Measurements from ENCODE around the gene ARHGAP42.

ARHGAP42 gene

DNA sequence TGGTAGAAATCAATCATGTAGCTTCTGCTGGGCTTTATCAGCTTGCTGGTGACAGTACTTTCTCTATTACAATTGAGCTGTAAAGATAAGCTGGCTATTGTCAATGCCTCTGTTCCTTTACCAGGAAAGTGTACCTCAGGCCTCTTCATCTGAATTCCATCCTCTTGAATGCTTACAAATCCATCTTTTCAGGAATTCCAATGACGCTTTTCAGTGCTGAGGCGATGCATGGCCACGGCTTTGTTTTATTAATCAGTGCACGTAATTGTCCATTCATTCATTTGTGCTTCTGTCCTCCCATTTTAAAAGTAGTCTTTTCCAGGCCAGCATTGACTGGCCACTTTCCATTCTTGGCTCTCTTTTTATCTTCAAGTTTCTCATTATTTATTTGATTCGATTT is 240.5 kb downstream of the ARHGAP42 start:
- DNase-seq = no peak

DNA sequence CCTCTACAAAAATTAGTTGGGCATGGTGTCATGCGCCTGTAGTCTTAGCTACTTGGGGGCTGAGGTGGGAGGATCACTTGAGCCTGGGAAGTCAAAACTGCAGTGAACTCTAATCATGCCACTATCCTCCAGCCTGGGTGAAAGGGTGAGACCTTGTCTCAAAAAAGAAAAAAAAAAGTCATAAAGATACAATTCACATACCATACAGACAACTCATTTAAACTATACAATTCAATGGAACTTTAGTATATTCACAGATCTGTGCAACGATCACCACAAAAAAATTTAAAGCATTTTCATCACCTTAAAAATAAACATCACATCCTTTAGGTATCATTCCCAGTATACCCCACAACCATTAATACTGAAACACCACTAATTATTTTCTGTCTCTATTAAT is 241.3 kb downstream of the ARHGAP42 start:
- DNase-seq = no peak

DNA sequence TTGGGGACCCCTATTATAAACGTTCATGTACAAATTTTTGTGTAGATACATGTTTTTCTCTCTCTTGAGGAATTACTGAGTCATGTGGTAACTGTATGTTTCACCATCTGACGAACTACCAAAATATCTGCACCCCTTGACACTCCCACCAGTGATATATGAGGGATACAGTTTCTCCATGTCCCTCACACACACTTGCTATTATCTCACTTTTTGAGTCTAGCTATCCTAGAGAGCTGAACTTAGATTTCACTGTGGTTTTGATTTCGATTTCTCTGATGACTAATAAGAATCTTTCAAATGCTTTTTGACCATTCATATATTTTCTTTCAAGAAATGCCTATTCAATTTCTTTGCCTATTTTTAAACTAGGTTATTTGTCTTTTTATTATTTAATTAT is 242.3 kb downstream of the ARHGAP42 start:
- DNase-seq = no peak

- DNase-seq = no peak
Observed at GRCh38 chr11:100930185-100930778, 243.2 kb downstream of the ARHGAP42 start.

DNA sequence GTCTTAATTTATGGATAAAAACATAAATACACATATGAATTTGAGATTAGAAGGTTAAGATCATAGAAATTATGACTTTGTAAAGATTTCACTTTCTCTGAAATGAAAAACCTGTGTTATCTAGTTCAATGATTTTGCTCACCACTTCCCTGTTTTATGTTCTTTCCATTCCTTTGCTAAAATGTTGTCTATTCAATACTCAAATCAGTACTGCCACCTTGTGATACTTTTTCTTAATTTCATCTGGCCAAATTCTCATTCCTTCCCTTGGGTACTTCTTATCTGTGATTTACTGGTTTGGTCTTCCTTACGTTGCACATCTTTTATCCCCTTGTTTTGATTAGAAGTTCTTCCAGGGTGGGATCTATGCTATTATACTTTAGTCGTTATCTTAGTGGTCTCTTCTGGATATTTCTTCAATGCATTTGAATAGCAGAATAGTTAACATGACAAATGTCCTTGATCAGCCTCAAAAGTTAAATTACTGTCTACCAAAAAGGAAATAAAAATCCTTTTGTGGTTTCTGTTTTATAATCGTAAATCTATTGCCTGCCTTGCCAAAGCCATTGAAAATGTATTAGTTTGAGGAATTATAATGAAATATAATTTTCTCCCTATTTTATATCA is 245.5 kb downstream of the ARHGAP42 start:
- no peak for DNase-seq

- DNase-seq = no peak
Observed at GRCh38 chr11:100936781-100937180, 249.7 kb downstream of the ARHGAP42 start.

DNA sequence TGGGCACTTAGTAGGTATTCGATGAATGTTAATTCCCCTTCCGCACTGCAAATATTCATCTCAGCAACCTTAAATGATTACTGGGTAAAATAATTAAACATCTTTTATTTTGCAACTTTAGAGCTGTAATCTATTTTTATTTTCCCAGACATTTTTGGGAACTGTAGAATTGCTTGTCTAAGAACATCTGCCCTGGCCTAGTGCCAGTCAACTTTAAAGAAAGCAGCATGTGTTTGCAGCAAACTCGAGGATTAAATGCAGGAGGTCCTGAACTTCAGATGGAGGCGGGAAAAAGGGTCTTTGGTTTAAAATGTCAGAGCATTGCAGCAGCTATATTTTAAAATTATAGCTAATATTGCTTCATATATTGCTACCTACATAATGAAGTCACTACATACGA is 252.5 kb downstream of the ARHGAP42 start:
- DNase-seq = no peak

- DNase-seq = no peak
Observed at GRCh38 chr11:100940111-100940510, 253.0 kb downstream of the ARHGAP42 start.

DNA sequence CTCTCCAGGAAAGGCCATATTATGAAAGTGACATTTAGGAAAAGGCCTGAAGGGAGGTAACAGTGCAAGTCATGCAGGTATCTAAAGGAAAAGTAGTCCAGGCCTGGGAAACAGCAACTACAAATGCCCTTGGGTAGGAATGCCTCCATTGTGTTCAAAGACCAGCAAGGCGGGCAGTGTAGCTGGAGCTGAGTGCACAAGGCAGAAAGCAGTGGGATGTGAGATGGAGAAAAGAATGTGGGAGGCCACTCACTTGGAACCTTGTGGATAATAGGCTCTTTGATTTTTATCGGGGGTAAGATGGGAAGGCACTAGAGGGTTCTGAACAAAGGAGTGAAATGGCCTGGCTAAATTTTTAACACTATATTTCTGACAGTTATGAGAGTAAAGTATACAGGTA is 253.9 kb downstream of the ARHGAP42 start:
- no peak for DNase-seq

- no peak for DNase-seq
Observed at GRCh38 chr11:100942016-100942415, 254.9 kb downstream of the ARHGAP42 start.

DNA sequence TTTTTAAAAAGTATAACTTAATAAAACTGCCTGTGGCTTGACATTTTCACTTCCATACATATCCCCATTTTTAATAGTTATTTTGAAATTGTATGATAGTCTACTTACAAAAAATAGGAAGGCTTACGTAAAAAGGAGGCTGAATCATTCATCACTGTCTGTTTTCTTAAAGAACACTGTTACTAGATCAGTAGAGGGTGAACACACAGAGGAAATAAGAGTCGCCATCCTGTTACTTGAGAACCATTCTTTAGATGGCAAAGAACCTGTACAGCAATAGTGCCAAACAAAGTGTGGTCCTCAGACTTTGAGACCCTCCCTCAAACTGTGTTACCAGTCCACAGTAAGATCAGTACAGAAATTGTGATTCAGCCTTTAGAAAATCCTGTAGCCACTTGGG is 261.8 kb downstream of the ARHGAP42 start:
- no peak for DNase-seq

DNA sequence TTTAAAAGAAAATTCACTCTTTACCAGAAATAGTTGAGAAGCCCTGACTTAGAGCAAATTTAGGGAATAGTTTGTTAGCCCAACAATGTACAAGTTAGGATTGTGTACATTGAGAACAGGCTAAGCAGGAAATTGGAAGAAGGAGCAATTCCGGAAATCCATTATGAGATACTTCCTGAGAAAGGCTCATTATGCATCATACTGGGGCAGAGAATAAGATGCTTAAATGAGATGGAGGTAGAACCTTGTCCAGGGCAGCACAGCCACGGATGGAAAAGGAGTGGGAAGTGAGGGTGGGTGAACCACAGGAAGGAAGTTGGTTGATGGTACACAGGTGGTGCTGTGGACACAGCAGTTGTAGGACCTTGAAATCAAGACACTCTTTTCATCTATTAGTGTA is 262.4 kb downstream of the ARHGAP42 start:
- no peak for DNase-seq

DNA sequence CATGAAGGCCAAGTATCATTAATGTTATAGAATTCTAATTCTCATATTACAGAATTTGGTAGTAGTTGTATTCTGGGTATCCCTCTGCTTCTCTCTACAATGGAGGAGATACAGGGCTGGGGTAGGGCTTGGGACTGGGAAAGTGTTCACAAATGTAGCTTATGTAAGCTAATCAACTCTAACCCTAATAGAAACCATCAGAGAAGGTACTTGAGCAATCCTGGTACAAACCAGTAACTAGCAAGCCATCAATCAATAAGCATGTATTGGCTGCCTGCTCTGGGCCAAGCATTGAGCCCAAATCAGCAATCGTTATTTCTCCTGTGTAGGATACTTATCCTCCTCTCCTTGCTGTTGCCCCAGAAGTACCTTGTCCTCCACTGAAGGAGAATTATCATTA is 268.2 kb downstream of the ARHGAP42 start:
- DNase-seq = no peak

- DNase-seq = no peak
Observed at GRCh38 chr11:100956351-100956750, 269.3 kb downstream of the ARHGAP42 start.

- DNase-seq = no peak
Observed at GRCh38 chr11:100957499-100957898, 270.4 kb downstream of the ARHGAP42 start.

- DNase-seq = no peak
Observed at GRCh38 chr11:100961633-100962032, 274.5 kb downstream of the ARHGAP42 start.

DNA sequence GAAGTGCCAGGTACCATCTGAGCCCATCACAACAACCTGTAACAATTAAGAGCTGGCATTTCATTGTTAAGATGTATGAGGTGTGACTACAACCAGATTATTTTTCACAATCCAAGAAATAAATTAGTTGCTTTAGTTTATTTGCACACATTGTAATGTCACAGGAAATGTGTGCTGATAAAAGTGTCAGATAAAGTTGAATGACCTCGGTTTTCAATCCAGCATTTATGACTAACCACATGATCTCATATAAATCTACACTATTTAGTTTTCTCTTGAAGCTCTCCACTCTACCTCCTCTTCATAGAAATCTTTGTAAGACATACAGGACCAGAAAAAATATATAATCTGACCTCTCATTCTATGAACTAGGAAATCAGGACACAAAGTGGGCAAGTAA is 276.3 kb downstream of the ARHGAP42 start:
- no peak for DNase-seq

DNA sequence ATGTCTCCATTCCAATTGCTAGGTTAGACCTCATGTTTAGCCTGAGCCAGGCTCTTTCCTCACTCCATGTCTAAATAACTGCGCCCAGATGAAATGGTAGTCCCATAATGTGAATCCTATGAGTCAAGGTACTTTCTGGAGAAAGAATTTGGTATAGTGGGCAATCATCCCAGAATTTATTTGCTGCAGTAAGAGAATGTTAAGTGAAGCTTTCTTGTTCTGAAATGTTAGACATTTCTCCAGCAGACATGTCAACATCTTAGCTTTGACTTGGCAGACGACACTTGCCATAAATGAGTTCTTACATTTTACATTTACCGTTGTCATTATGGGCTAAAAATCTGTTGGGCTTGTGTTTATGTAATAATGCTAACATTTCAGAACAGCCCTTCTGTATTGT is 277.3 kb downstream of the ARHGAP42 start:
- DNase-seq = no peak

DNA sequence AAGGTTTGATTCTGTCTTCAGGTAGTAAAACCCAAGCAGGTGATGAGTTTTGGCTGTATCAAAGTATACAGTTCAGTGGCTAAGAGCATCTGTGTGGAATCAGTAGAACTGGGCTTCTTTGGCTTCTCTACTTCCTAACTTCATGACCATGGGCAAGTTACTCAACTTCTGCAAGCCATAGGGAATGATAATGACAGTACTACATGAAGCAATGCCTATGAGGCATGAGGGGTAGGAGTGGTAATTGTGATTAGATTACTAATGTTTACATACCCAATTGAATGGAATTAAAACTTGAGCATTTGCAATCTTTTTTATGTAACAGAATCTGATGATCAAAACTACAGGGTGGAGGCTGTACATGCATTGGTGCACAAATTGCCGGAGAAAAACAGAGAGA is 278.3 kb downstream of the ARHGAP42 start:
- DNase-seq = no peak

DNA sequence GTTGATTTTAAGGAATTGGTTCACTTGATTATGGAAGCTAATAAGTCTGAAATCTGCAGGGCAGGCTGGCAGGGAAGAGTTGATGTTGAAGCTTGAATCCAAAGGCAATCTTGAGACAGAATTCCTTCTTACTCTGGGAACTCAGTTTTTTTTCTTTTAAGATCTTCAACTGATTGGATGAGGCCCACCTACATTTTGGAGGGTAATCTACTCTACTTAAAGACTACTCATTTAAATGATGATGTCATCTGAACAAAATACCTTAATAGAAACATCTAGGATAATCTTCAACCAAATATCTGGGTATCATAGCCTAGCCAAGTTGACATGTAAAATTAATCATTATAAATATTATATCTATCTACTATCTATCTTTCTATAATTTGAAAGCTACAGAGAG is 279.3 kb downstream of the ARHGAP42 start:
- no peak for DNase-seq

- no peak for DNase-seq
Observed at GRCh38 chr11:100969008-100969407, 281.9 kb downstream of the ARHGAP42 start.

DNA sequence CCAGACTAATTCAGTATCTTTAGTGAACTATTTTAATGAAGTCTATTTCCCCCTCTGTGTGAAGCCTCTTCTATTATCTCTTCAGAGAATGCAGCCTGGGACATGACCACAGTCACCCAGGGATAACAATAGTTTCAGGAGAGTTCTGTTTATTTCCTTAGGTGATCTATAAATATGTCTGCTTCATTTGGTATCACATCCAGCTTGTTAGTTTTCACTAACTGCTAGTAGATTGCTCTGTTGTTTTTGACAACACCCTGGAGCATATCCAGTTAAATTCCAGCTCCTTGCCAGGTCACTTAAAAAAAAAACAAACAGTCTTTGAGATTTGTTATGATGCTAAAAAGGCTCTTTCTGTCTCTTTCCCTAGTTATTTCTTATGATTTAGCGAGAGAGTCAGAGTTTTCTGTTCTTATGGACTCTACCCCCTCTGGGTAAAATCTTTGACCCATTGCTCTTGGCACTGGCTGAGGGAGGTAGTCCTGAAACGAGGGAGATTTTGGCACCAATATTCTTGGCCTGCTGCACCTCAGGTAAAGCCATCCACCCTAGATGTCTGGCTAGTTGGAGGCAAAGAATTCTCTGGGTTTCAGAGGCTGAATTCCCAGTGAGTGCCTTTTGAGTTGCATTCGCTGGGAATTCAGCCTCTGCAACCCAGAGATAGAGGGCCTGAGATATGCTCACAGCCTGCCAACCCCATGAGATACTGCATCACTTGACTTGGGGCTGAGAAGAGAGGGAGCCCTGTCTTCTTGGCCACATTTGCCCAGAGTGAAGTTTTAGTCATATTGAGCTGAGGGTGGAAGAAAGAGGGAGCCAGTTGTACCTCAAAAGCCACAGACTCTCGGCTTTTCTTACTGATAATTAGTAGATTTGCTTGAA is 283.4 kb downstream of the ARHGAP42 start:
- no peak for DNase-seq

GRCh38 chr11:100972046-100972445 is 285.0 kb downstream of the ARHGAP42 start:
- no peak for DNase-seq

DNA sequence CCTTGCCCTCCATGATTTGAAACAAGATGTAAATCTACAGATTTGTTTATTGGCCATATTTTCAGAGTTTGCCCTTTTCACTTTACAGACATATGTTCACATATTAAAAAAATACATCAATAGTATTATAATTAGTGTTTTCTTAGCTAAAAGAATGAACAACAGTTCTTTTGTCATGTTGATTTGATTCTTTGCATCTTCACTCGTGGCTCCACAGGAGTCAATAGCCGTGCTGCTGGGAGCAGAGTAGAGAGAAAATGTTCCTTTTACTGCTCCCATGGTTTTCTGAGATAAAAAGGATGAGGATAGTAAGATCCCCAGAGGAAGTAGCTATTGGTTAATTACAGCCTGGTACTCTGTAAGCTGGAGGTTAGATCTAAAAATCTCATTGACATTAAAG is 291.4 kb downstream of the ARHGAP42 start:
- no peak for DNase-seq
